Renal cortical epithelial cell (primary cell): ENCODE data around the gene MT1HL1. TPM values are rescaled to one million over a fixed set of nuclear protein-coding genes. Genes with fewer than 3 reads are reported as not detected.
"Not testable (repeated sequence)": the region's sequence is repeated elsewhere in the genome, so short reads cannot be mapped to it uniquely, and the experiment has no call there.

Source experiments
- DNase-seq: peaks from one replicate; pipeline ENCODE4 v3.0.0-alpha.2; 2011; ENCODE audit warnings: low read depth
- total RNA-seq: library from RNA; depleted of rRNA; stranded (reverse); fragments of >200 nt; gene quantifications from 2 replicates; pipeline ENCODE4 v1.2.3, GENCODE V29; 2014

MT1HL1 gene
- total RNA-seq, 1 donor from 2014 or later, result not detected

GRCh38 chr1:236975461-236975860, 28.8 kb downstream of the MT1HL1 start:
- DNase-seq, result no peak

DNA sequence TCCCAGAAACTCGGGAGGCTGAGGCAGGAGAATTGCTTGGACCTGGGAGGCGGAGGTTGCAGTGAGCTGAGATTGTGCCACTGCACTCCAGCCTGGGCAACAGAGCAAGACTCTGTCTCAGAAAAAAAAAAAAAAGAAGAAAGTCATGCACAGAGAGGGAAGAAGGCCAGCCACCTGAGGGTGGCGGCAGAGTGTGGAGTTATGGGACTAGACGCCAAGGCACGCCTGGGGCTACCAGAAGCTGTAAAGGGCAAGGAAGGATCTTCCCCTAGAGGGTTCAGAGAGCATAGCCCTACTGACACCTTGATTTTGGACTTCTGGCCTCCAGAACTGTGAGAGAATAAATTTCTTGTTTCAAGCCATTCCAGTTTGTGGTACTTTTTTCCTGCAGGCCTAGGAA, 30.2 kb downstream of the MT1HL1 start:
- not testable (repeated sequence) for DNase-seq

DNA sequence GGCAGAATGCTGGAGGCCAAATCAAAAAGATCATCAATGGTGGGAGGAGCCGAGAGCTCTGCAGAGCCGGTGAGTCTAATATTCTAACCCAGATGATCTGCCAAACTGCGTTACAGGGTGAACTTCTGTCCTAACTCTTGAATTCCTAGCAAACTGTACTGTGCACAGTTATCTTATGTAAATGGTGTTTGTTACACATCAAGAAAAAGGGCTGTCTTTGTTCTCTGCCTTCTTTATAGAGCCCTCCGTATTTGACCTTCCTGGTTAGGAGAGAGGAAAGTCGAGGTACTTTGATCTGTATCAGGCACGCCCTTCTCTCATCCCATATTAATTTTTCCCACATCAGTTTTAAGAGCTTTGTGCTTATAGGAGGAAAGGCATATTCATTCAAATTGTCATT, 37.6 kb downstream of the MT1HL1 start:
- DNase-seq, result no peak

- DNase-seq, result no peak
These were observed 40.3 kb downstream of the MT1HL1 start for GRCh38 chr1:236963920-236964319.

DNA sequence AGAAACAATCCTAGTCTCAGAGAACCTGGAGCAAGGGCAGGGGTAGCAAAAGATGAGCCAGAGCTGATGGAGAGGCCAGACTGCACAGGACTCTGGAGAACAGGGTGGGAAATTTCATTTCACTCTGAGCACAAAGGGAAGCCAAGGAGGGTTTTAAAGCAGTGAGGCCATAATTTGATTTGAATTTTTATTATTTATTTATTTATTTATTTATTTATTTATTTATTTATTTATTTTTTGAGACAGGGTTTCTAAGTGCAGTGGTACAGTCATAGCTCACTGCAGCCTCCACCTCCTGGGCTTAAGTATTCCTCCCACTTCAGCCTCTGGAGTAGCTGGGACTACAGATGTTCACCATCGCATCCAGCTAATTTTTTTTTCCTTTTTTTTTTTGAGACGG, 45.1 kb downstream of the MT1HL1 start:
- DNase-seq, result no peak

GRCh38 chr1:236957235-236957634, 47.0 kb downstream of the MT1HL1 start:
- no peak for DNase-seq

Other genes starting within 250 kb of the MT1HL1 start
- 30.7 and 43.8 TPM in 2 replicates for gene MTR, start 209.1 kb downstream of the MT1HL1 start, total RNA-seq
- gene RYR2, start 37.7 kb upstream of the MT1HL1 start, total RNA-seq, result 0.10 TPM in 1 of 2 replicates, not detected in the other